HG02970 (cell line): ENCODE results near the gene CCR5.
"Not testable (repeated sequence)": the region's sequence is repeated elsewhere in the genome, so short reads cannot be mapped to it uniquely, and the experiment has no call there.

Experiments used
- ATAC-seq: cut with Tn5 transposase; IDR thresholded peaks from one replicate; pipeline ENCODE4 v1.9.1; 2021; ENCODE audit warnings: mild to moderate bottlenecking, moderate library complexity, moderate number of reproducible peaks; ENCODE audit not compliant: unreplicated experiment, low FRiP score

CCR5 gene

DNA sequence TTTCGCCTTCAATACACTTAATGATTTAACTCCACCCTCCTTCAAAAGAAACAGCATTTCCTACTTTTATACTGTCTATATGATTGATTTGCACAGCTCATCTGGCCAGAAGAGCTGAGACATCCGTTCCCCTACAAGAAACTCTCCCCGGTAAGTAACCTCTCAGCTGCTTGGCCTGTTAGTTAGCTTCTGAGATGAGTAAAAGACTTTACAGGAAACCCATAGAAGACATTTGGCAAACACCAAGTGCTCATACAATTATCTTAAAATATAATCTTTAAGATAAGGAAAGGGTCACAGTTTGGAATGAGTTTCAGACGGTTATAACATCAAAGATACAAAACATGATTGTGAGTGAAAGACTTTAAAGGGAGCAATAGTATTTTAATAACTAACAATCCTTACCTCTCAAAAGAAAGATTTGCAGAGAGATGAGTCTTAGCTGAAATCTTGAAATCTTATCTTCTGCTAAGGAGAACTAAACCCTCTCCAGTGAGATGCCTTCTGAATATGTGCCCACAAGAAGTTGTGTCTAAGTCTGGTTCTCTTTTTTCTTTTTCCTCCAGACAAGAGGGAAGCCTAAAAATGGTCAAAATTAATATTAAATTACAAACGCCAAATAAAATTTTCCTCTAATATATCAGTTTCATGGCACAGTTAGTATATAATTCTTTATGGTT lies at the start of gene CCR5:
CCR5 (plus strand) TSS at position 108 of the 680 bp plus-strand sequence. CDS start 1,957 bp downstream, outside the sequence.
- no peak for ATAC-seq

DNA sequence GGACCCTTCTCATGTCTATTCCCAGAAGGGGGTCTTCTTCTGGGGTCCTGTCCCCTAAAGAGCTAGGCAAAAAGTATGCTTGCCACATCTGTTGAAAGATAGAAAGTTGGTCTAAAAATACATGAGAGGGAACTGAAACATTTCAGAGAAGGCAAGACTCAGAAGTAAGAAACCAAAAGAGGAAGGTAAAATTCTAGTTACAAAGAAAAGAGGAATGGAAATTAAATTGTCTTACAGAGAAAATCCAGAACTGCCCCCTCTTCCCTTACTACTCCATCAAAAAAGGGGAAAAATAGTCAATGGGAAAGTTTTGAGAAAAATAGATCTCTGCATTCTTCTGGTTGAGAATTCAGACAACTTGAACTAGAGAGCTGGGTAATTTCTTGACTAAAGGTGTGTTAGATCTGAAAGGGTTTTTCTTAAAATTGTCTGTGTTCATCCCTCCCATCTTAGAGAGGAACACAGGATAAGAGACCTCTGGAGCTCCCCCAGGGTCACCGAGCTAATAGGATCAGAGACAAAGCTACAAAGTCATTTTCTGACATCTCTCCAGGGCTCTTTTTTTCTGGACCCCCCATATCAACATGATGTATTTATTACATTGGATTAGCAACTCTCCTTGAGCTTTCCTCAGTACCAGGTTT lies 49.2 kb upstream of the CCR5 start:
- ATAC-seq: no peak

DNA sequence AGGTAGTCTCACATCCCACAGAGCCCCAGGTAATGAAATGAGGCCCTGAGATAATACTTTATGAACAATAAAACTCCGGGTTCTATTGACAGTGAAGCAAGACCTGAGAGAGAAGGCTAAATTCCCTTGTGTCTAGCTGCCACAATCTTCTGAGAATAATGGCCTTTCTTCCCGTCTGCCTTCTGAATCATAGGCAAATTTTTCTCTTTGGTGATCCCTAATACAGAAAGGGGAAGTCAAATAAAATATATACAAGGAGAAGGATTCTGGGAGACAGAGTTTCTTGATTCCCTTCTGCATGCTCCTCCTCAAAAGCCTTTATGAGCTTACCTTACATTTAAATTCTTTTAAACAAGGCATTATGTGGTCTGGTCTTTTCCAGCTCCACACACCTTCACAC lies 46.7 kb upstream of the CCR5 start:
- ATAC-seq: no peak

DNA sequence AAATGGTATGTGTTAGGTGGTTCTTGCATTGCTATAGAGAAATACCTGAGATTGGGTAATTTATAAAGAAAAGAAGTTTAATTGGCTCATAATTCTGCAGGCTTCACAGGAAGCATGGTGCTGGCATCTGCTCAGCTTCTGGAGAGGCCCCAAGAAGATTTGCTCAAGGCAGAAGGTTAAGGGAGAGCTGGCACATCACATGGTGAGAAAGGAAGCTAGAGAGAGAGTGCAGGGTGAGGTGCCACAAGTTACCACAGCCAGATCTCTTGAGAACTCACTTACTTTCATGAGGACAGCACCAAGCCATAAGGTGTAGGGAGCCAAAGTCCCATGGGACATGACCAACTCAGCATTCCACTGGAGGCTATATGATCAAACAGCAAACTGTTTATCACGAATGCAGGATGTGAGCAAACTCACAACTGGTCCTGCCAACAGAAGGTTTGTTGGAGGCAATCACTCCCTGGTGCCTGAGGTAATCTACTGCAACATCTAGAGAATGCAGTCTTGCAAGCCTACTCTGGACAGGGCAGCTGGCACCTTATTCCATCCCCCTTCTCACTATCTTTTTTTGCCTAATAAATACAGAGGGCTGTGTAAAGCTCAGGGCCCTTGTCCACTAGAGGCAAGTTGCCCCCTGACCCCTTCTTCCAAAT lies 45.0 kb upstream of the CCR5 start:
- no peak for ATAC-seq

DNA sequence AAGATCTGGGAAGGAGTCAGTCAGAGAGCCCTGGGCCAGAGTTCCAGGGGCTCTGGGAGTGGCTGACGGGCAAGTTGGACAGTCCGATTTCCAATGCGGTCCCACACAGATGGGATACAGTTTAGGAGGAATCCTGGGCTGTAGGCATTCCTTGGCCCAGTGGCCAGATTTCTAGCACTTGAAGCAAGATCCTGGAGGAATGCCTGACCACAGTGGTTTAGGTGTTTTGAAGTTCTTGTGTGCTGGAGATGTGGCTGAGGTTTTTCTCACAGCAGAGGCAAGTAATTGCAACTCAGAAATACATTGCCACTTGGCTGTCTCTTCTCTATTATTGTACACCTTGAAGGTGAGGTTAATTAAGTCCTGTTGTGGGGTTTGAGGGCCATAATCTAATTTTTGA lies 40.1 kb upstream of the CCR5 start:
- ATAC-seq: not testable (repeated sequence)

DNA sequence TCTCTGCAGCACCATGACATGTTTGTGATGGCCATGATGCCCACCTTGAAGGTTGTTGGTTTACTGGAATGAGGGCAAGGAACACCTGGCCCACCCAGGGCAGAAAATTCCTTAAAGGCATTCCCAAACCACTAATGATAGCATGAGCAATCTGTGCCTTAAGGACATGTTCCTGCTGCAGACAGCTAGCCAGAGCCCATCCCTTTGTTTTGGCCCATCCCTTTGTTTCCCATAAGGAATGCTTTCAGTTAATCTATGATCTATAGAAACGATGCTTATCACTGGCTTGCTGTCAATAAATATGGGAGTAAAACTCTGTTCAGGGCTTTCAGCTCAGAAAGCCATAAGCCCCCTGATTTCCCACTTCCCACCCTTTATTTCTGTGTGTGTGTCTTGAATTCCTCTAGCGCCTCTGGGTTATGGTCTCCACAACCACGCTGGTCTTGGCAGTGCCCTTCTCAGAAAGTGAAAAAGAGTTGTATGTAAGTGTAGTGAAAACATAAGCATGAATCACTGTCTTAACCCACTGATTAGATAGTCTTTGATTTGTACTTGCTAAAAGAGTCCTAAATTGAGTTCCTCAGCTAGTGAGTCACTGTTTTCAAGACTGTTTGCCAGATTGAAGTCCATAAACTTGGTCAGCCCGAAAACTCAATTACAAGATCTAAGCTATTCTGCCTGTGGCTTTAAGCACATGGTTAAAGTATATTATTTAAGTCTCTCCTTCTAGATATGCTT lies 35.8 kb upstream of the CCR5 start:
- ATAC-seq: no peak

DNA sequence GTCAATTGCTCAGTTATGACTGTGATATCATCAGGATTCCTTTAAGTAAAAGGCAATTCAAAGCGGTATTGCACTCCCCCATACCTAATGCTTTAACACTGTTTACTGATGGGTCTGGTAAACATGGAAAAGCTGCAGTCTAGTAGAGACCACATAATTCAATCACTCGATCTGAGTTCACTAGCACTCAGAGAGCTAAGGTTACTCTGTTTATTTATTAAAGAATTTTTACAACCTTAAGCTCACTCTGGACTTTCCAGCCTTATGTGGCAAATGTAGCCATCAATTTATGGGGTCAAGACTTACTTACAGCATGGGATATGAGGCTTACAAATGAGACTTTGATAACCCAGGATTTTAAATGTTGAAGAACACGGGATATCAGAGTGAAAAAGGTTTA lies 35.2 kb upstream of the CCR5 start:
- ATAC-seq: no peak

DNA sequence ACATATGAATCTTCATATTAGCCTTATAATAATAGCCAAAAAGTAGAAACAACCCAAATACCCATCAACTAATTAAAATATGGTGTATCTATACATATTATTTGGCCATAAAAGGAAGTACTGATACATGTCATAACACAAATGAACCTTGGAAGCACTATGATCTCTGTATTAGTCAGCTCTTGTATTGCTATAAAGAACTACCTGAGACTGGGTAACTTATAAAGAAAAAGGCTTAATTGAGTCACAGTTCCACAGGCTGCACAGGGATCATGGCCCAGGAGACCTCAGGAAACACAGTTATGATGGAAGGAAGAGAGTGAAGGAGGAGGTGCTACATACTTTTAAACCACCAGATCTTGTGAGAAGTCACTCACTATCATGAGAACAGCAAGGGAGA lies 32.8 kb upstream of the CCR5 start:
- ATAC-seq: no peak

DNA sequence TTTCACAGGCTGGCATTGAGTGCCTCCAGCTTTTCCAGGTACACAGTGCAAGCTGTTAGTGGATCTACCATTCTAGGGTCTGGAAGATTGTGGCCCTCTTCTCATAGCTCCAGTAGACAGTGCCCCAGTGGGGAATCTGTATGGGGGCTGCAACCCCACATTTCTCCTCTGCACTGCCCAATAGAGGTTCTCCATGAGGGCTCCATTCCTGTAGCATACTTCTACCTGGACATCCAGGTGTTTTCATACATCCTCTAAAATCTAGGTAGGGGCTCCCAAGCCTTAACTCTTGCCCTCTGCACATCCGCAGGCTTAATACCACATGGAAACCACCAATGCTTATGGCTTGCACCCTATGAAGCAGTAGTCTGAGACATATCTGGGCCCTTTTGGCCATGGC lies 31.9 kb upstream of the CCR5 start:
- no peak for ATAC-seq

DNA sequence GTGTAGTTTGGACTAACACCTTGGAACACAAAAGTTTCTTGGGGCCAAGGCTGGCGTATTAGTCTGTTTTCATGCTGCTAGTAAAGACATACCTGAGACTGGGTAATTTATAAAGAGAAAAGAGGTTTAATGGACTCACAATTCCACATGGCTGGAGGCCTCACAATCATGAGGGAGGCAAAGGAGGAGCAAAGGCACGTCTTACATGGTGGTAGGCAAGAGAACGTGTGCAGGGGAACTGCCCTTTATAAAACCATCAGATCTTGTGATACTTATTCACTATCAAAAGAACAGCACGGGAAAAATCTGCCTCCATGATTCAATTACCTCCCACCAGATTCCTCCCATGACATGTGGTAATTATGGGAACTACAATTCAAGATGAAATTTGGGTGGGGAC lies 26.3 kb upstream of the CCR5 start:
- no peak for ATAC-seq

DNA sequence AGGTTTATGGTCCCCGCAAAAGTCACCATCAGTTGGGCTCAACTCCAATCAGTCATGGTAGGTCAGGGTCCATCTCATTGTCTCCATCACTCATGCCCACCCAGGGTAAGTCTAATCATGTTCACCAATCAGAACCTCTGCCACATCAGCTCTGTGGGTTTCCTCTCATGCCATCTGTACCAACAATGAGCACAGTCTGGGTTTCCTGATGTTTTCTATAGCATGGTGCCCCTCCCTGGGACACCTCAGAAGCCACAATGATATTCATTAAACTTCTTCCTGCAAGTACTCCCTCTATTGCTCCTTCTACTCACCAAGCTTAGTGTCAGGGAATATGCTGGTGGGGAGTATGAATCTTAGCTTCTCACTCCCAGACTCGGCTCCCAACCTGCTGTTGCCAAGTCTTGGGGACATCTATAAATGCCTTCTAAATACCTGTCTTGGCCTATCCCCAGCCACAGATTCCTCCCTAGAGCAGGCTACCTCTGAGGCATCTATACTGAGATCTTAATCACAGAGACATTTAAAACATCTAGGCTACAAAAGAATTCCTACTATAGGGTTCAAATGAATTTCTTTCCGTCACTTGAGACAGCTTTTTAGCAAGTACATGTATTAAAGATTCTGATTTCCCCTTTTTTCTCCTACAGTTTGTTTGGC lies 21.8 kb upstream of the CCR5 start:
- ATAC-seq: no peak

DNA sequence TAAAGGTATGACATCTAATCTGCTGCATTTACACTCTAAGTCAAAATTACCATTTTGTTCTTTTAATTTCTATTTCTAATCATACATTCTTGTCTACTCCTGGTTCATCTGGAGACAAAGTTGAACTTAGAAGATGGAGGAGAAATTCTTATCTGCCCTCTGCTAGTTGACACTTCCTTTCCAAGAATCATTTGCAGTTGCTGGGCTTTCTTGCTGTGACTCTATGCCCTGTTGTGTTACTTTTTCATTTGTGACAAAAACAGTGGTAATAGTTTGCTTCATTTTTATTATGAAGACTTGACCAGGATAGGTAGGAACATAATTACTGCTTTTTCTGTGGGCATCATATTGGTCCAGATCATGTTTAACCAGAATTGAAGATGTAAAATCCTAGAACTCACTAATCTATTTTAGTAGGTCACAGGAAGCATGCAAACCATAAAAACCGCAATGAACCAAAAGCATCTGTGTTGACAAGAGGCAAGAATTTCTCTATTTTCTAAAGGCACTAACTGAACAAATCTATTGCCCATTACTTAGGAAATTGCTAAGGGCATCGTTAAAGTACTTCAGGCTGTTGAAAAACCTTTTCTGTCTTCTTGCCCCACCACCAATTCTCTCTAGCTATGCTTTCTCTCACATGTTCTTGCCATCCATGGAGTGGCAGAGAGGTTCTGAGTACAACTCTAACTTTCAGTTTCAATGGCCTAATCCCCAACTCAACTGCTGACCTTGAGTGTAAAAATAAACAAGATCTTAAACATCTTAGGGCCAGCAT lies 21.1 kb upstream of the CCR5 start:
- no peak for ATAC-seq

DNA sequence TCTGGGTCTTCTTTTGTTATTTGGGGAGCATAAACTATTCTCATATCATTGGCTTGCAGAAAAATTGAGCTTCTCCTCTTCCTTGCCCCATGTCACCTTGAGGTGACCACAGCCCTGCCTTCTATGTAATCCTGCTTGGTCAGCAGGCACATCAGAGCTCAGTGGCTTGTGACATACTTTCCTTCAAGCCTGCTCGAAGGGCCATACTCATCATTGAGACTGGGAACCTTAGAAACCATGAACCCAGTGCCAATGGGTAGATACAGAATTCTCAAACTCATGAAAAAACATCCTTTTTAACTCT lies 20.5 kb upstream of the CCR5 start:
- no peak for ATAC-seq

DNA sequence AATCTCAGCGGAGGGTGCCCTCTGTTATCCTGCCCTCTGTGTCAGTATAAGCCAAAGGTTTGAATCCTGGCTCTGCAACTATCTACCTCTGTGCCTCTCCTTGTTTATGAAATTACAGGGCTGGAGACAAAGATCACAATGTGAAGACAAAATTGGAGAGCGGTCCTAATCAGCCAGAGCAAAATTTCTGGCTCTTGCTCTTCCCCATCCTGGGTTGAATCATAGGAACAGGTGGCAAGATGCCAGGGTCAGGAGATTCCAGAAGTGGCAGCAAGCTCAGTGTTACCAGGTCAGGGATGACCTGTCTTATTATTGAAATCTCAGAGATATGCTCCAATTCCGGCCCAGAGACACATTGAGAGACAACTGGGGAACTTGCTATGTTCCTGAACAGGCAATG lies 19.1 kb upstream of the CCR5 start:
- no peak for ATAC-seq

DNA sequence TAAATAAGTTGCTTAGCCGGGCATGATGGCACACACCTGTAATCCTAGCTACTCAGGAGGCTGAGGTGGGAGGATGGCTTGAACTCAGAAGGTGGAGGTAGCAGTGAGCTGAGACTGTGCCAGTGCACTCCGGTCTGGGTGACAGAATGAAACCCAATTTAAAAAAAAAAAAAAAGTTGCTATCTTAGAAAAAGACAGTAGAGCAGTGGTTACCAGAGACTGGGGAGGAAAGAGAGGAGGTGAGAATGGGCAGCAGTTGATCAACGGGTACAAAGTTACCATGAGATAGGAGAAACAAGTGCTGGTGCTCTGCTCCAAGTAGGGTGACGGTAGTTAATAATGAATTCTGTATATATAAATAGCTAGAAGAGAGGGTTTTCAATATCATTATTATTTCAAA lies 17.7 kb upstream of the CCR5 start:
- no peak for ATAC-seq

DNA sequence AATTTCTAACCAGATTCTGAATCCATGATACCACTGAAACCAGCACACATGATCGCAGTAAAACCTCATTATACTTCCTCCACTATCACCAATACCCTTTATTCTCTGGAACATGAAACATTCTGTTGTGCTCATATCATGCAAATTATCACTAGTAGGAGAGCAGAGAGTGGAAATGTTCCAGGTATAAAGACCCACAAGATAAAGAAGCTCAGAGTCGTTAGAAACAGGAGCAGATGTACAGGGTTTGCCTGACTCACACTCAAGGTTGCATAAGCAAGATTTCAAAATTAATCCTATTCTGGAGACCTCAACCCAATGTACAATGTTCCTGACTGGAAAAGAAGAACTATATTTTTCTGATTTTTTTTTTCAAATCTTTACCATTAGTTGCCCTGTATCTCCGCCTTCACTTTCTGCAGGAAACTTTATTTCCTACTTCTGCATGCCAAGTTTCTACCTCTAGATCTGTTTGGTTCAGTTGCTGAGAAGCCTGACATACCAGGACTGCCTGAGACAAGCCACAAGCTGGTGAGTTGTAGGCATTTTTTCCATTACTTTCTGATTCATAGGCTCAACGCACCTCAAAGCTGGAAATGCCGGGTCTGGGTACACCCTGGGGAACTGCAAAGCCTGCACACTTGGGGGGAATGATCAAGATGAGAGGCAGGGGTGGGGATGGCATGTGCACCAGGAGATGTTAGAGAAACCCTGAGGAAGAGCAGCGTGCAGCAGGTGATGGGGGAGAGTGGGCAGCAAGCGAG lies 16.9 kb upstream of the CCR5 start, which contains the start of gene CCR2:
CCR2 (plus strand) TSS at position 465 of the 764 bp plus-strand sequence. CDS start 3,417 bp downstream, outside the sequence.
- ATAC-seq: no peak

DNA sequence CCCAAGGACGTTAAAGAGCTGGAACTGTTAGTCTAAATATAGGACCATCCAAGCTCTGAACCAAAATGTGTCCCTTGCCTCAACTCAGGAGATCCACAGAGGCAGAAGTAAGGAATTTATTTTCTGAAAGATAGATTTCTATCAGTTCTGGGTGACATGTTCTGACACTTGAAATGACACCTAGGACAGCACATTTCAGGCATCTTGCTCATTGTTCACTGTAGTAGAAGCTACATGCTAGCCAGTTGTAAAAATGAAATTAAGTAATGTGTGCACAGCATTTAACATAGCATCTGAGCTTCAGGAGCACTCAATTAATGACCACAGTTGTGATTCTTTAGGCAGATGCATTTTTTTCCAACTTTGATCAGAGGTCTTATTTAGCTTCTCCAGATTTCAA lies 16.3 kb upstream of the CCR5 start:
- ATAC-seq: no peak

DNA sequence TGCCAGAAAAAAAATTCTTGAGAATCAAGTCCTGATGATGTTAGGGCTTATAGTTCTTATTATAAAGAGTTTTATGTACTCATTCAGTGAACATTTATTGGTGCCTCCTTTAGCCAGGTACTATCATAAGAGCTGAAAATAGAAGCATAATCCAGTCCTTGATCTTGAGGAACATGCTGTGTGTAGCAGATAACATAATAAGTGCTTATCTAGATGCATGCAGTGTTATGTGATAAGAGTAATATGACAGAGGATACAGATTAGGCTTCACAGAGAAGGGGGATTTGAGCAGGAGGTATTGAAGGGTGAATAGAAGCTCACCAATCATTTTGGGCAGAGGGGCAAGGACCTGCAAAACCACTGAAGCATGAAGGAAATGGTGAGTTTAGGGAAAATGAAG lies 15.8 kb upstream of the CCR5 start:
- ATAC-seq: no peak

DNA sequence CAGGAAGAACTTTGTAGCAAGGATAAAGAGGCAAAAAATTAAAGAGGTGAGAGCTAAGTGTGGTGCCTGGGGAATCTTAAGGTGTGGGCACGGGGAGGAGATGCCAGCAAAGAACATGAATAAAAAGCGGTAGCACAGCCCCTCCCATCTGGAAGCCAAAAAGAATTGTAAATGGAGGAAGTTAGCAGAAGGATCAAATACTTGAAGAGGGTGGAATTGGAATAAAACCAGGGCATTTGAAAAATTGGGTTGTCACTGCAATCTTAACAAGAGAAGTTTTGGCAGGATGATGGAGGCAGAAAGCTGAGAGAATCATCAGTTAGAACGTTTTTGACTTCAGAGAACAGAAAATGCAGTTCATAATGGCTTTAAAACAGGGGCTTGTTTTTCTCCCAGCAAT lies 14.5 kb upstream of the CCR5 start:
- ATAC-seq: no peak
